Neural progenitor cell (in vitro differentiated cells): ENCODE data around the gene GABBR2. TPM values are rescaled to one million over a fixed set of nuclear protein-coding genes. Genes with fewer than 3 reads are reported as not detected.

Experiments used
- DNase-seq: peaks from one replicate; pipeline ENCODE4 v3.0.0-alpha.2; 2016; ENCODE audit warnings: low spot score
- H2AFZ ChIP-seq: fragments of 200-600 bp; sonication (generic); replicated peaks from 2 replicates; pipeline ENCODE4 v1.6.1; 2016; ENCODE audit warnings: antibody characterized with exemption
- H3F3A ChIP-seq: fragments of 200-600 bp; sonication (generic); 2 replicates; pipeline ENCODE4 v1.6.1; 2016; ENCODE audit warnings: antibody characterized with exemption, low read depth
- H3K27ac ChIP-seq: fragments of 200-600 bp; sonication (generic); 2 replicates; pipeline ENCODE4 v1.5.1; 2016; ENCODE audit warnings: mild to moderate bottlenecking
- H3K27me3 ChIP-seq: fragments of 200-600 bp; sonication (generic); 2 replicates; pipeline ENCODE4 v1.6.1; 2016; ENCODE audit warnings: mild to moderate bottlenecking, moderate library complexity
- H3K36me3 ChIP-seq: fragments of 200-600 bp; sonication (generic); 2 replicates; pipeline ENCODE4 v1.5.1; 2016
- H3K4me1 ChIP-seq: fragments of 200-600 bp; sonication (generic); 2 replicates; pipeline ENCODE4 v1.6.1; 2016; ENCODE audit warnings: mixed run types
- H3K4me2 ChIP-seq: fragments of 200-600 bp; sonication (generic); 2 replicates; pipeline ENCODE4 v1.6.1; 2016
- H3K4me3 ChIP-seq: fragments of 200-600 bp; sonication (generic); 2 replicates; pipeline ENCODE4 v1.5.1; 2016
- H3K79me2 ChIP-seq: fragments of 200-600 bp; sonication (generic); 2 replicates; pipeline ENCODE4 v1.6.1; 2016; ENCODE audit warnings: low read depth
- H3K9ac ChIP-seq: fragments of 200-600 bp; sonication (generic); 2 replicates; pipeline ENCODE4 v1.6.1; 2016
- H3K9me3 ChIP-seq: fragments of 200-600 bp; sonication (generic); 2 replicates; pipeline ENCODE4 v1.5.1; 2016; ENCODE audit warnings: low read depth
- H4K20me1 ChIP-seq: fragments of 200-600 bp; sonication (generic); 2 replicates; pipeline ENCODE4 v1.6.1; 2016; ENCODE audit warnings: low read depth
- H3K27ac Mint-ChIP-seq: 3 replicates; pipeline ENCODE4 v1.8.0; 2021; ENCODE audit warnings: mixed read lengths
- H3K27me3 Mint-ChIP-seq: 2 replicates; pipeline ENCODE4 v1.8.0; 2022; ENCODE audit warnings: low read depth, mild to moderate bottlenecking, inconsistent platforms, moderate library complexity, mixed read lengths; ENCODE audit not compliant: insufficient read depth
- H3K36me3 Mint-ChIP-seq: 3 replicates; pipeline ENCODE4 v1.8.0; 2021; ENCODE audit warnings: mixed read lengths
- H3K4me1 Mint-ChIP-seq: 3 replicates; pipeline ENCODE4 v1.8.0; 2021; ENCODE audit warnings: mixed read lengths
- H3K4me3 Mint-ChIP-seq: 3 replicates; pipeline ENCODE4 v1.8.0; 2021; ENCODE audit warnings: mild to moderate bottlenecking, moderate library complexity, mixed read lengths
- H3K9me3 Mint-ChIP-seq: 3 replicates; pipeline ENCODE4 v1.8.0; 2020; ENCODE audit warnings: mixed read lengths
- CTCF ChIP-seq: fragments of 200-600 bp; sonication (generic); IDR thresholded peaks from 2 replicates; pipeline ENCODE4 v1.5.1; 2017; ENCODE audit warnings: antibody characterized with exemption, mild to moderate bottlenecking
- EZH2 ChIP-seq: fragments of 200-600 bp; sonication (generic); IDR thresholded peaks from 2 replicates; pipeline ENCODE4 v1.6.1; 2017; ENCODE audit warnings: antibody characterized with exemption, mild to moderate bottlenecking, moderate library complexity
- EZH2phosphoT487 ChIP-seq: fragments of 200-600 bp; sonication (generic); IDR thresholded peaks from 2 replicates; pipeline ENCODE4 v1.6.1; 2017; ENCODE audit warnings: antibody characterized with exemption
- total RNA-seq: library from RNA; depleted of rRNA; stranded (reverse); fragments of >200 nt; gene quantifications from 2 replicates; pipeline ENCODE4 v1.2.3, GENCODE V29; 2015; ENCODE audit warnings: low replicate concordance

Gene GABBR2
- total RNA-seq, 1 donor from 2014 or later = not detected

GRCh38 chr9:98367371-98367900 is 341.3 kb downstream of the GABBR2 start:
- H3K4me1 ChIP-seq = no peaks in the 10 kb centered on the region
- no peak overlapping the region for H3K4me2 ChIP-seq
- H3K27me3 ChIP-seq = no peaks in the 10 kb centered on the region
- peaks cover 17% of the 10 kb centered on the region for H3K9me3 Mint-ChIP-seq
- no peak overlapping the region for H3K9ac ChIP-seq
- no peak overlapping the region for H3K27ac ChIP-seq
- no peaks in the 10 kb centered on the region for H3K36me3 ChIP-seq
- TF ChIP-seq EZH2phosphoT487 (no peak), CTCF (no peak), EZH2 (no peak)
- H3K4me3 Mint-ChIP-seq = no peak overlapping the region
- H2AFZ ChIP-seq = no peak overlapping the region
- H3K27me3 Mint-ChIP-seq = peaks cover 8% of the 10 kb centered on the region
- H3K4me3 ChIP-seq = no peak overlapping the region
- no peak overlapping the region for H3K27ac Mint-ChIP-seq
- H3K9me3 ChIP-seq = peaks cover 13% of the 10 kb centered on the region
- DNase-seq = no peak
- peaks cover 2% of the 10 kb centered on the region for H3K36me3 Mint-ChIP-seq
- H4K20me1 ChIP-seq = no peaks in the 10 kb centered on the region
- H3K4me1 Mint-ChIP-seq = peaks cover 2% of the 10 kb centered on the region
- H3F3A ChIP-seq = no peaks in the 10 kb centered on the region
- no peaks in the 10 kb centered on the region for H3K79me2 ChIP-seq

DNA sequence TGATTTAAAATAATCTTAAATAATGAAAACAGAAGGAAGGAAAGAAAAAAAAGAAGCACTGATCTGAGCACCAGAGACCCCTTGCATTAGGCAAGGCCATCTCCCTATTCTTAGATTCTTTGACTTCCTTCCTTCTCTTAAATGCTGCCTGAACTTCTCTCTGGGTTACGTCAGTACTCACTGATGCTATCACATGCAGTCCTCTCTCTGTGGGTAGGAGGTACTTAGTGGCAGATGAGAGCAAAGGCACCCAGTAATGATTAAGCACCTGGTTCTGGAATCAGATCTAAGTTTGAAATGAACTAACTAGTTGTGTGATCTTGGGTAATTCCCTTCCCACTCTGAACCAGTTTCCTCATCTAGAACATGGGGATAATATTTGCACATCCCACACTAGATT is 343.0 kb downstream of the GABBR2 start:
- Mint-ChIP-seq H3K27ac (no peak overlapping the region), H3K27me3 (peaks cover 10% of the 10 kb centered on the region), H3K36me3 (peaks cover 2% of the 10 kb centered on the region), H3K4me3 (no peak overlapping the region), H3K9me3 (peaks cover 17% of the 10 kb centered on the region), H3K4me1 (peaks cover 3% of the 10 kb centered on the region)
- Histone ChIP-seq H4K20me1 (no peaks in the 10 kb centered on the region), H3K4me1 (no peaks in the 10 kb centered on the region), H3F3A (no peaks in the 10 kb centered on the region), H3K79me2 (no peaks in the 10 kb centered on the region), H3K4me2 (no peak overlapping the region), H3K4me3 (no peak overlapping the region), H3K36me3 (no peaks in the 10 kb centered on the region), H3K27me3 (no peaks in the 10 kb centered on the region), H3K9ac (no peak overlapping the region), H2AFZ (no peak overlapping the region), H3K27ac (no peak overlapping the region), H3K9me3 (peaks cover 13% of the 10 kb centered on the region)
- no peak for DNase-seq
- TF ChIP-seq EZH2 = no peak
- no peak for TF ChIP-seq CTCF

DNA sequence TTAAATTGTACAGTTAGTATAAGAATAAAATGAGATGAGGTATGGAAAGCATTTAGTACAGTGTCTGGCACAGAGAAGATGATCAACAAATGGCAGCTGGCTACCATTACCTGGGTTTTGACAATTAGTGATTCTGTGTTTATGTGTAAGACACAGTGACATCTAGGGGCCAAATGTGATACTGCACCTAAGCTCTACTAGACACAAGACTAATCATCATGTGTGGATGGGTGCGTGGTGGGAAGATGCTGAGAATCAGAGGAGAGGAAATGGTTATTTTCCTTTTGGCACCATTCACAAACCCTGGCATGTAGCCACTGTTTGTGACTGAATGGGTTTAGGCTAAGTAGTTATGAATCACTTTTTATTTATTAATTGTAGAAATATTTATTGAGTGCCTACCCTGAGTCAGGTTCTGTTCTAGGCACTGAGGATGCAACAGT is 343.5 kb downstream of the GABBR2 start:
- no peaks in the 10 kb centered on the region for H3K27me3 ChIP-seq
- Mint-ChIP-seq H3K27ac (no peak overlapping the region), H3K4me3 (no peak overlapping the region), H3K27me3 (peaks cover 10% of the 10 kb centered on the region), H3K36me3 (peaks cover 2% of the 10 kb centered on the region), H3K4me1 (peaks cover 3% of the 10 kb centered on the region), H3K9me3 (peaks cover 17% of the 10 kb centered on the region)
- TF ChIP-seq CTCF (peak; percentile 56), EZH2phosphoT487 (no peak), EZH2 (no peak)
- H3K36me3 ChIP-seq = no peaks in the 10 kb centered on the region
- peaks cover 13% of the 10 kb centered on the region for H3K9me3 ChIP-seq
- no peaks in the 10 kb centered on the region for H3F3A ChIP-seq
- H4K20me1 ChIP-seq = no peaks in the 10 kb centered on the region
- H3K4me2 ChIP-seq = no peak overlapping the region
- peak; percentile 25 for DNase-seq
- no peak overlapping the region for H3K4me3 ChIP-seq
- H2AFZ ChIP-seq = no peak overlapping the region
- no peak overlapping the region for H3K27ac ChIP-seq
- no peaks in the 10 kb centered on the region for H3K79me2 ChIP-seq
- H3K9ac ChIP-seq = no peak overlapping the region
- no peaks in the 10 kb centered on the region for H3K4me1 ChIP-seq
